ENCODE measurements around the gene IMPDH1. TPM values are rescaled to one million over a fixed set of nuclear protein-coding genes. Genes with fewer than 3 reads are reported as not detected.
A peak's percentile ranks its signal among the peaks of the same experiment; 100 is the strongest.

The IMPDH1 gene
- total and polyA plus RNA-seq, 10 of the 15 experiments (the other 5 are each of a cell fraction or from before 2014, with no cell fraction given) = 0.50 to 61.3 (median 41.8) TPM

- CTCF ChIA-PET = interaction anchor here (1.0 to 23.9 kb wide), 3 partner anchors 7 to 39 kb away, joined by 4 to 458 read pairs (median 5); no protein-coding TSS in a partner anchor
- no peak overlapping the region for H3K4me2 ChIP-seq (ENCODE audit: control insufficient read depth, insufficient read depth)
- no peaks in the 10 kb centered on the region for H3K79me2 ChIP-seq (ENCODE audit: control insufficient read depth, insufficient read depth, low read length)
- no peak overlapping the region for H3K27ac ChIP-seq (ENCODE audit: control insufficient read depth, insufficient read depth)
- 91% methylated on average over 1 of the region's 1 CpG for WGBS (ENCODE audit: insufficient coverage, insufficient replicate concordance, low lambda C conversion rate, missing lambda C conversion rate)
- TF ChIP-seq RAD21 (IDR thresholded peaks at IDR 0.05; ENCODE audit: insufficient read depth, low read depth, low read length) = no peak
- no peak for TF ChIP-seq CBX3 (IDR thresholded peaks at IDR 0.05; ENCODE audit: borderline replicate concordance, low read depth)
- TF ChIP-seq E2F4 (IDR thresholded peaks at IDR 0.05; ENCODE audit: low read depth, low read length) = no peak
- no peak for TF ChIP-seq MEF2B (IDR thresholded peaks at IDR 0.05; ENCODE audit: partially characterized antibody, poor library complexity, severe bottlenecking)
- no peak for TF ChIP-seq HDAC6 (IDR thresholded peaks at IDR 0.05; ENCODE audit: unreplicated experiment)
- no peak for TF ChIP-seq PAX5 (IDR thresholded peaks at IDR 0.05; ENCODE audit: borderline replicate concordance, low read depth, low read length)
- no peak for TF ChIP-seq SMARCA5 (IDR thresholded peaks at IDR 0.05)
- TF ChIP-seq SREBF2 (IDR thresholded peaks at IDR 0.05; ENCODE audit: low read length) = no peak
- TF ChIP-seq NFIC (IDR thresholded peaks at IDR 0.05; ENCODE audit: low read depth, low read length) = no peak
- no peak for TF ChIP-seq NR2F1 (conservative IDR thresholded peaks at IDR 0.05)
- TF ChIP-seq RELB (IDR thresholded peaks at IDR 0.05; ENCODE audit: low read depth) = no peak
- TF ChIP-seq CTCF (IDR thresholded peaks at IDR 0.05 in 2 of 3, conservative IDR thresholded peaks at IDR 0.05 in 1 of 3; ENCODE audit: control insufficient read depth in 2 of 3, extremely low read depth in 1 of 3, insufficient read depth in 1 of 3, low read depth in 3 of 3, low read length in 3 of 3) = no peak
- TF ChIP-seq SP1 (IDR thresholded peaks at IDR 0.05; ENCODE audit: low read depth, low read length) = no peak
- no peak for TF ChIP-seq BCL11A (IDR thresholded peaks at IDR 0.05; ENCODE audit: low read depth, low read length)
- peak overlapping the region; percentile 55 for H2AFZ ChIP-seq (ENCODE audit: control insufficient read depth, low read depth, low read length)
- no peaks in the 10 kb centered on the region for H3K9me3 ChIP-seq (replicated peaks; ENCODE audit: control insufficient read depth, insufficient read depth, low read length)
- RAD21 ChIA-PET (ENCODE audit: unreplicated experiment) = no interaction called here
- in situ Hi-C loops (cut with MboI) = no loop called here
- H3K36me3 ChIP-seq (ENCODE audit: control insufficient read depth in 2 of 2, insufficient read depth in 2 of 2, low read length in 1 of 2) = no peaks in the 10 kb centered on the region
- BruUV-seq (replicated peaks) = no TSS peak
- no peak overlapping the region for H3K9ac ChIP-seq (ENCODE audit: control insufficient read depth, insufficient read depth, low read length)
- ATAC-seq = no peak; the same call in 1 of the 3 replicates
- no peaks in the 10 kb centered on the region for H4K20me1 ChIP-seq (ENCODE audit: control insufficient read depth, insufficient read depth)
- FAIRE-seq = no peak
- no peak overlapping the region for H3K4me3 ChIP-seq
- H3K27me3 ChIP-seq (replicated peaks in 1 of 2; ENCODE audit: control insufficient read depth in 2 of 2, insufficient read depth in 2 of 2, low read length in 1 of 2) = no peaks in the 10 kb centered on the region; a peak in 1 of 4 replicates
- POLR2A ChIA-PET = no interaction called here
- DNase-seq (ENCODE audit: low read depth, low spot score) = no peak
- peaks cover 7% of the 10 kb centered on the region for H3K4me1 ChIP-seq (ENCODE audit: control insufficient read depth, insufficient read depth, low read length)
- SMC1A ChIA-PET (ENCODE audit: uncharacterized antibody, unreplicated experiment) = interaction anchor here (1.0 kb wide), 1 partner anchor 73 kb away, joined by 3 read pairs; no protein-coding TSS in a partner anchor
- intact Hi-C loops (cut with micrococcal nuclease; ENCODE audit: unreplicated experiment) = no loop called here
Observed at GRCh38 chr7:128420773-128421172, 11.0 kb upstream of the IMPDH1 start.

All from GM12878 (cell line).